C4-2B (cell line): ENCODE measurements around the gene UGT3A2.

ENCODE experiments used
- H3K27ac ChIP-seq: fragments of 450-650 bp; 2 replicates; pipeline ENCODE4 v1.5.1; 2017
- CTCF ChIP-seq: fragments of 450-650 bp; conservative IDR thresholded peaks from 2 replicates; pipeline ENCODE4 v1.5.1; 2017; ENCODE audit warnings: mild to moderate bottlenecking
- ZFX ChIP-seq: fragments of 450-650 bp; IDR thresholded peaks from 2 replicates; pipeline ENCODE4 v1.6.1; 2017

Gene UGT3A2

GRCh38 chr5:35999547-35999946, 67.1 kb downstream of the UGT3A2 start:
- no peak overlapping the region for H3K27ac ChIP-seq
- TF ChIP-seq ZFX (no peak), CTCF (no peak)

- TF ChIP-seq ZFX (no peak), CTCF (no peak)
- no peak overlapping the region for H3K27ac ChIP-seq
These were observed 70.6 kb downstream of the UGT3A2 start for GRCh38 chr5:35996076-35996475.

- H3K27ac ChIP-seq = no peak within 1 kb of the TSS
- TF ChIP-seq ZFX = no peak
- TF ChIP-seq CTCF = no peak
These were observed 75.6 kb downstream of the UGT3A2 start, which contains the start of gene UGT3A1 for GRCh38 chr5:35990941-35991611. Gene UGT3A1 (minus strand): TSS chr5:35991390. CDS start chr5:35991240, 150 bp downstream.

- TF ChIP-seq ZFX (no peak), CTCF (no peak)
- H3K27ac ChIP-seq = no peak overlapping the region
These were observed 76.2 kb downstream of the UGT3A2 start for GRCh38 chr5:35990520-35990919.

- no peak overlapping the region for H3K27ac ChIP-seq
- TF ChIP-seq CTCF = no peak
- no peak for TF ChIP-seq ZFX
These were observed 78.2 kb downstream of the UGT3A2 start for GRCh38 chr5:35988529-35988928.

GRCh38 chr5:35987776-35988175, 78.9 kb downstream of the UGT3A2 start:
- TF ChIP-seq CTCF (no peak), ZFX (no peak)

More at GRCh38 chr5:35987776-35988175, 78.9 kb downstream of the UGT3A2 start:
- no peak overlapping the region for H3K27ac ChIP-seq
